ENCODE results near the gene CFAP97D1.

The CFAP97D1 gene

DNA sequence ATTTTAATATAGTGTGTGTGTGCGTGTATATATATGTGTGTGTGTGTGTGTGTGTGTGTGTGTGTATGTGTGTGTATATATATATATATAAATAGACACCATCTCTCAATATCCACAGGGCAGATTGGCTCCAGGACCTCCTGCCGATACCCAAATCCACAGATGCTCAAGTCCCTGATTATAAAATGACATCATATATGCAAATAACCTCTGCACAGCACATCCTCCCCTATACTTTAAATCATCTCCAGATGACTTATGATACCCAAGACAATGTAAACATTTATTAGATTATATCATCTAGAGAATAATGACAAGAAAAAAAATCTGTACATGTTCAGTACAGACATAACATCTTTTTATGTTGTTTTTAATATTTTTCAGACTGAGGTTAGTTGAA, 9.3 kb upstream of the CFAP97D1 start:
- peaks cover 58 to 83% (median 81%) of the 10 kb centered on the region in 3 donors for H3K36me3 ChIP-seq
- TF ChIP-seq CTCF (IDR thresholded peaks at IDR 0.05): no peak

GRCh38 chr17:43771463-43771862, 8.8 kb upstream of the CFAP97D1 start:
- no peak overlapping the region for H3K27ac ChIP-seq
- no peak overlapping the region for H3K4me3 ChIP-seq
- peaks cover 58 to 87% (median 81%) of the 10 kb centered on the region in 3 donors for H3K36me3 ChIP-seq
- no peak for DNase-seq
- H3K9me3 ChIP-seq: no peaks in the 10 kb centered on the region
- TF ChIP-seq CTCF (IDR thresholded peaks at IDR 0.05): no peak
- intact Hi-C loops (cut with DNase I; ENCODE audit: low total_unique reads): no loop called here
- H3K4me1 ChIP-seq: peaks cover 0 to 35% (median 15%) of the 10 kb centered on the region in 4 donors
- H3K27me3 ChIP-seq: no peaks in the 10 kb centered on the region

More for the DNA sequence above, 9.3 kb upstream of the CFAP97D1 start:
- no peaks in the 10 kb centered on the region for H3K27me3 ChIP-seq
- H3K9me3 ChIP-seq: no peaks in the 10 kb centered on the region
- no peak for DNase-seq
- no peak overlapping the region for H3K4me3 ChIP-seq
- H3K4me1 ChIP-seq: peaks cover 0 to 30% (median 10%) of the 10 kb centered on the region in 4 donors
- no peak overlapping the region for H3K27ac ChIP-seq
- intact Hi-C loops (cut with DNase I; ENCODE audit: low total_unique reads): no loop called here

DNA sequence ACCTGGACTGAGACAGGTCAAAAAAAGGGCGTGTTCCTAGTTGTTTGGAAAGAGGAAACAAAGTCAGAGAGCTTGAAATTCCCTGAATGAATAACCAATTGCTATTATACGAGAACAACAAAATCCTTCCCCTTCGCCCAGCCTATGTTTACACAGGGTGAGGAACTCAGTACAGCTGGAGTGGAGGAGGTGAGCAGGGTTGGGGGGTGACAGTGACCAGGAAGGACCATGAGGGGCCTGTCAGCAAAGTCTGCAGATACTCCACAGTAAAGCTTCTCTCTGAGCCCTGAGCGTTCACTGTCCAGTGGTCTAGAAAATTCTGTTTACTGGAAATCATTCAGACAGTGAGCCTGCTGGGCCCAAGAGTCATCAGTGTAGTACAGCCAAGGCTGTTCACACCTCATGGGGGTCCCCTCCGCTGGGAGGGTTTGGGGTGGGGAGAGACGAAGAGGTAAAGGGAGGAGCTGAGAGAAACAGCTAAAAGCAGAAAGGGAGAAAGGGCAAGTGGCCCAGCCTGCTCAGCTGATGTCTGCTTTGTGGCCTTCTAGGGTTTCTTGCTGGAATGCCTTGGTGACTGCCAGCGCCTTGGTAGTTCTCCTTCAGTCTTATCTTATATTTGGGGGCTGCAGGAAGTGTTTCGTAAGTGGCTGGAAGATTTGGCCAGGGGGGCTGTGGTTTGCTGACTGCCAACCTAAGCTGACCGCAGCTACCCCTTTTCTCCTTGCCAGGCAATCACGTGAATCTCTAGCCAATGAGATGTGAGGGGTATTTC, 7.2 kb upstream of the CFAP97D1 start:
- Histone ChIP-seq H3K4me1 (peaks cover 0 to 51% (median 29%) of the 10 kb centered on the region in 4 donors), H3K9me3 (no peaks in the 10 kb centered on the region), H3K27me3 (no peaks in the 10 kb centered on the region), H3K4me3 (no peak overlapping the region), H3K27ac (peak overlapping the region; percentile 56), H3K36me3 (peaks cover 60 to 79% (median 76%) of the 10 kb centered on the region in 3 donors)
- DNase-seq: peak; percentile 61 to 82
- no peak for TF ChIP-seq CTCF (IDR thresholded peaks at IDR 0.05)
- intact Hi-C loops (cut with DNase I; ENCODE audit: low total_unique reads): no loop called here

GRCh38 chr17:43774304-43775250, 5.7 kb upstream of the CFAP97D1 start:
- H3K27ac ChIP-seq: peak overlapping the region; percentile 56 to 100
- H3K4me1 ChIP-seq: peaks cover 0 to 56% (median 32%) of the 10 kb centered on the region in 4 donors
- no peaks in the 10 kb centered on the region for H3K27me3 ChIP-seq
- intact Hi-C loops (cut with DNase I; ENCODE audit: low total_unique reads): no loop called here
- DNase-seq: no peak
- no peak for TF ChIP-seq CTCF (IDR thresholded peaks at IDR 0.05)
- no peaks in the 10 kb centered on the region for H3K9me3 ChIP-seq
- H3K36me3 ChIP-seq: peaks cover 49 to 64% (median 61%) of the 10 kb centered on the region in 3 donors
- no peak overlapping the region for H3K4me3 ChIP-seq

- Histone ChIP-seq H3K27ac (peak within 1 kb of the TSS; percentile 97 to 100), H3K9me3 (no peaks in the 10 kb centered on the region), H3K4me3 (peak within 1 kb of the TSS; percentile 75 to 94), H3K27me3 (peaks cover 0 to 4% of the 10 kb centered on the region in 2 donors), H3K36me3 (peaks cover 15 to 24% (median 23%) of the 10 kb centered on the region in 3 donors), H3K4me1 (peaks cover 0 to 43% (median 25%) of the 10 kb centered on the region in 4 donors)
- DNase-seq: peak; percentile 97
- peak in 1 of 2 experiments; percentile 16 for TF ChIP-seq CTCF (IDR thresholded peaks at IDR 0.05)
- intact Hi-C loops (cut with DNase I; ENCODE audit: low total_unique reads): no loop called here
Measured at GRCh38 chr17:43778337-43779144, 1.7 kb upstream of the CFAP97D1 start, which contains the start of gene DUSP3. Gene DUSP3, minus strand, starts transcription at chr17:43778977. Its CDS starts 53 bp downstream, at chr17:43778924.

Data from tibial artery (tissue), 4 donors.